Femur (tissue), 1 donor: ENCODE measurements around the gene NEK11.

Source experiments
- DNase-seq: peaks from one replicate; pipeline ENCODE4 v3.0.0-alpha.2; 2017

The NEK11 gene

GRCh38 chr3:131143802-131144201 is 117.1 kb downstream of the NEK11 start:
- DNase-seq: no peak

DNA sequence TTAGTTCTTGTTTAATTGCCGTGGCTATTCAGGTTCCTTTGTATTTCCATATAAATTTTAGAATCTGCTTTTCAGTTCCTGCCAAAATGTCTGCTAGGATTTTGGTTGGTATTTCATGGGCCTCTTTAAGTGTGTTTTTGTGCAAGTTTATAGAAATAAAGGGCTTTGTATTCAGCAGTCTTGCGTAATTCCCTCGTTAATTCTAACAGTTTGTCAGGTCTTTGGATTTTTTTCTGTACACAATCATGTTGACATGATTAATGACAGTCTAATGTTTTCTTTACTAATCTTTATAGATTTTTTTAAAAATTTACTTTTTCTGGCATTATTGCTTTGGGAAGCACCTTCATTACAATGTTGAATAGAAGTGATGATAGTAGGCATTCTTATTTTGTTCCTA is 120.9 kb downstream of the NEK11 start:
- DNase-seq: no peak

DNA sequence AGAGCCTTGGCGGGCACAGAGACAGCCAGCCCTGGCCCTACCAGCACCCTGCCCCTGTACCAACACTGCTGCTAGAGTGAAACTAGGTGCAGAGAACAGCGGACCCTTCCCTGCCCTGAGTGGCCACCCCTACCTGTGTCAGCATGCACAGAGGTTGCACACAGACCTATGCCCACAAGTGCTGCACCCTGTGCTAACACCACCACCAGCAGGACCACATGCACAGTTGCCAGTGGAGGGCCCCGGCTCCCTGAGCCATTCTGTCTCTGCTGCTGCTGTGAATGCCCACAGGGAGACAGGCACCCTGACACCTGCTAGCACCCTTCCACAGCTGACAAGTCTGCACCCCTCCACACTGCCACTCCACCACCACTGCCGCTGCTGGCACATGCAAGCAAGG is 131.8 kb downstream of the NEK11 start:
- no peak for DNase-seq

DNA sequence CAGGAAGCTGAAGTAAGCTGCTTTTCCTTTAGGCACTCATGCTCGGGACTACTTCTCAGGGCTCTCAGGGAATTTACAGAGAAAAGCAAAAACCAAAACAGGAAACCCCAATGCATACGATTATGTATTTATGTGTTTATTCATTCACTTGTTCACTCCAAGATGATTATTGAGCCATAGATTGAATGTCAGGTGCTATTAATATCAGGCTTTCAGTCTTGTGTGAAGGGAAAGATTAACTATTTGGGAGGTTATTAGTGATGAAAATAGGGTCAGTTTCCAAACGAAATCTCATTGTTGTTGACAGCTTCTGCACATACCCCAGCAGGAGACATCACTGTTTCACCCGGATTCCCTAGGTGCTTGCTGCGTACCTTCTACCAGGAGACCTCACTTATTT is 135.8 kb downstream of the NEK11 start:
- no peak for DNase-seq

DNA sequence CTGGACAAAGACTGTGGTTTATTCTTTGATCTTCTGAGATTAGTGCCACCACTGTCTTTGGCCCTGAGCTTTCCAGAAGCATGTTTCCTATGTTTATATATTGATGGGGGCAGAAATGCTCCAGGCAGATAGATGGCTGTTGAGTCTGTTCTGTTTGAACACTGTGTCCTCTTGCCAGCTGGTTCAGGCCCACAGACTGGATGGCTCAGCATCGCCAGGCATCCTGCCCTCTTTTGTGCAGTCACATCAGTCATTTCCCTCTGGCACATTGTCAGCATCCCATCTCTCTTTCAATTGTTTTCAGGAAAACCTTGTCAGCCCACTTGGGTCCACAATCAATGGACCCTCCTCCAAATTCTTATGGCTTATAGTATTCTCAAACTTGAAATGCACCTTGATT is 141.2 kb downstream of the NEK11 start:
- DNase-seq: no peak

DNA sequence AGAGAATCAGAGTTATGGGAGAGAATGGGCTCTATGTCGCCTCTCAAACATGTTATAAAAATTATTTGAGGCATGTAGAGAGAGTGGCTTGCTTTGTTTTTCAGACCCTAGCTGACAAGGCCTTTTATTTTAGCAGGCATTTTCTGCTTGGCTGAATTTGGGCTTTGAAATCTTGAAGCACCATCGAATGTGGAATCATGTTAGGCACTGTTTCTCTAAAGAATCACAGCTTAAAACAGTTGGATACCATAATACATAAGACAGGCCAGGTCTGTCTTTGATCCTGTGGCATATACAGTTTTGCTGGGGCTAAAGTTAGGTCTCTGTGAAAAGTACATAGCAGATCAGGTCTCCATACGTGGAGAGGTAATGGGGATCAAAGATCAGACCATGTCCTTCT is 142.7 kb downstream of the NEK11 start:
- no peak for DNase-seq

GRCh38 chr3:131172502-131173200 is 146.0 kb downstream of the NEK11 start:
- no peak for DNase-seq

GRCh38 chr3:131174752-131175151 is 148.1 kb downstream of the NEK11 start:
- no peak for DNase-seq

DNA sequence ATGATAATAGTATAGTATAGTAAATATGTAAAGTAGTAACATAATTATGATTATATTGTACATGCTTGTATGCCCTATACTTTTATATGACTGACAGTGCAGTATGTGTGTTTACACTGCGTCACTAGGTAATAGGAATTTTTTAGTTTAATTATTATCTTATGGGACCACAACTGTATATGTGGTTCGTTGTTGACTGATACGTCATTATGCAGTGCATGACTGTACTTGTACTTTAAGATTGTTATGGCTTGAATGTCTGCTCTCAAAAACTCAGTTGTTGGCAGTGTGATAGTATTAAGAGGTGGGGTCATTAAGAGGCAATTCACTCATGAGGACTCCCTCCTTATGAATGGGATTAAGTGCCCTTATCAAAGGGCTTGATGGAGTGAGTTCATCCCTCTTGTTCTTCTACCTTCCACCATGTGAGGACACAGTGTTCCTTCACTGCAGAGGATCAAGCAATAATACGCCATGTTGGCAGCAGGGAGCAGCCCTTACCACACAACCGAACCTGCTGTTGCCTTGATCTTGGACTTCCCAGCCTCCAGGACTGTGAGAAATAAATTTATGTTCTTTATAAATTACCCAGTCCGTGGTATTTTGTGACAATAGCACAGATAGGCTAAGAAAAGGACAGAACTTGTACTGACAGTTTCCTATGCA is 152.2 kb downstream of the NEK11 start:
- no peak for DNase-seq

DNA sequence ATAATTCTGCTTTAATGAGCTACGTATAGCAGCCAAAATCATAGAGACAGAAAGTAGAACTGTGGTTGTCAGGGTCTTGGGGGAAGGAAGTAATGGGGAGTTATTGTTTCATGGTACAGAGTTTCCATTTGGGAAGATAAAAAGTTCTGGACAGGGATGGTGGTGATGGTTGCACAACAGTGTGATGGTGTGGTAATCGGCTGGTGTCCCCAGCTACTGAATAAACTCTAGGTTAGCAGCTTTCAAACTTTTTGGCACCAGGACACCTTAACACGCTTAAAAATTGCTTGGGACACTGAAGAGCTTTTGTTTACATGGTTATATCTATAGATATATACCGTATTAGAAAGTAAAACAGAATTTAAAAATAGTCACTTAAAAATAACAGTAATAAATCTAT is 166.0 kb downstream of the NEK11 start:
- no peak for DNase-seq

GRCh38 chr3:131193641-131194238 is 167.1 kb downstream of the NEK11 start:
- DNase-seq: no peak

DNA sequence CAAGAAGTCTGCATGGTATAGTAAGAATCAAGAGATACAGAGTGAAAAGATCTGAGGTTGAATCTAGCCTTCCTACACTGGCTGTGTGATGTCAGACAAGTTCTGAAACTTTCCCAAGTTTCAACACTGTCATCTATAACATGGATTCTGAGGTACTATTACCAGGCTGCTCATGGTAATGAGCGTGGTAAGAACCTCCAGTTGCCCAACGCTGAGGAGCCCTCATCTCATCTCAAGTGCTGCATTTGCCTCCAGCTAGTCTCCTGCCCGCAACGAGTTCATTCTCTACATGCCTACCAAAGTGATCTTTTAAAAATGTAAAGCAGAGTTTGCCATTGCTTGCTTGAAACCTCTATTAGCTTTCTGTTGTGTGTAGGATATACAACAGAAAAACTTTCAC is 168.1 kb downstream of the NEK11 start:
- no peak for DNase-seq

DNA sequence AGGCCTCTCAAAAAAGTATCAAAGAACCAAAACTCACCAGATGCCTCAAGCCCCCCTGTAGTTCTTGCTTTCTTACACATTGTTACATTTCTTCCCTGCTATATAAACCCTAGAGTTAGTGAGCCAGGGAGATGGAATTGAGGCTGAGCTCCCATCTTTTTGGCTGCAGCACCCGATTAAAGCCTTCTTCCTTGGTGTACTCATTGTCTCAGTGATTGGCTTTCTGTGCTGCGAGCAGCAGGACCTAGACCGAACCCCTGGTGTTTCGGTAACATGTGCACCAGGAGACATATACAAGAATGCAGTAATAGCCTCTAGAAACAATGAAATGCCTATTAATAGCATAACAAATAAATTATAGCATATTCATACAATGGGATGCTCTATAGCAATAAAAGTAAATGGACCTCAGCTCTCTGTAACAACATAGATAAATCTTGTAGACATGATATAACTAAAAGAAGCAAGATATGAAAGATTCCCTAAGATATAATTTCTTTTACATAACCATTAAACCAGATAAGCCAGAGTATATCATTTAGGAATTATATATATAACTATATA is 174.0 kb downstream of the NEK11 start:
- no peak for DNase-seq

DNA sequence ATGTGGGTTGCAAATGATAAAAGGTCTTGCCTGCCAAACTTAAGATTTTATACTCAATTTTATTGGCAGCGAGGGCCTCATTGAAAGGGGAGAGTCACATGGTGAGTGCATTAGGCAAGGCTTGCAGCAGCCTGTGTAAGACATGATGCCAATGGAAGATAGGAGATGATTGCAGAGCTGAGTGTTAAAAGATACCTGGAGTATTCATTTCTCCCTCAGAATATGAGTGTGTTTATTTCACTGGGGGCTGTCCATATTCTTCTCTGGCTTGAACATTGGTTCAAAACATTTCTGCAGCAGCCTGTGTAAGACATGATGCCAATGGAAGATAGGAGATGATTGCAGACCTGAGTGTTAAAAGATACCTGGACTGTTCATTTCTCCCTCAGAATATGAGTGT is 189.7 kb downstream of the NEK11 start:
- DNase-seq: no peak

- DNase-seq: no peak
These were observed 190.1 kb downstream of the NEK11 start for GRCh38 chr3:131216801-131217200.

DNA sequence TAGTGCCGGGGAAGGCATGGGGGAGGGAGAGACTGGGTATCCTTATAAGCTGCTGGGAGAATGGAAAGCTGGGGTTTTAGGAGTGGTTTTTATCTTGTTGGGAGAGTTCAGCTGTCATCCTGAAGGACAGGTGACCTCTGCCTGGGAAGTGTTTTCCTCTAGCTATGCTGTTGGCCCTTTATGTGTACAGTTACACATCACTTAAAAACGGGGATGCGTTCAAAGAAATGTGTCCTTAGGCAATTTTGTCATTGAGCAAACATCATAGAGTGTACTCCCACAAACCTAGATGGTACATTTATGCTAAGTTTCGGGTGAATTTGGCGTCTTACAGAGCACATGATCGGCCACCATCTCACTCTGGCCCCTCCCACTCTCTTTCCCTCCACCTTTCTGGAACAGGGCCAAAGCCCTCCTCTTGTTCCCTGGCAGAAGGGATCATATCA is 190.6 kb downstream of the NEK11 start:
- DNase-seq: no peak

DNA sequence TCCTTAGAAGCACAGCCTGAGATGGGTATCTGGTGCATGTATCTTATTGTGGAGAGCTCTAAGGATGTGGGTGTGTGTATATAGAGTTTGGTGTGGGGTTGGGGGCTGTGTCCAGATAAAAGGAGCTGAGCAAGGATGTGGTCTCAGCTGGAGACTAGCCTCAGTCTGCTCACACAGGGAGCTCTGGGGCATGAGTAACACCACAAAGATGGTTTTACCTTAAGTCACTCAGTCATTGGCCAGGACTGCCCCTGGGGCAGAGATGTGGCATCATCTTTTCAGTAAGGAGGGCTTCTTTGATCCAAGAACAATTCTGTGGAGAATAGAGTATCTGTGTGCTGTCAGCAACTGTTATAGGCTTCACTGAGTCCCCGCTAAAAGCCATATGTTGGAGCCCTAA is 191.5 kb downstream of the NEK11 start:
- no peak for DNase-seq

GRCh38 chr3:131221731-131222130 is 195.1 kb downstream of the NEK11 start:
- no peak for DNase-seq

DNA sequence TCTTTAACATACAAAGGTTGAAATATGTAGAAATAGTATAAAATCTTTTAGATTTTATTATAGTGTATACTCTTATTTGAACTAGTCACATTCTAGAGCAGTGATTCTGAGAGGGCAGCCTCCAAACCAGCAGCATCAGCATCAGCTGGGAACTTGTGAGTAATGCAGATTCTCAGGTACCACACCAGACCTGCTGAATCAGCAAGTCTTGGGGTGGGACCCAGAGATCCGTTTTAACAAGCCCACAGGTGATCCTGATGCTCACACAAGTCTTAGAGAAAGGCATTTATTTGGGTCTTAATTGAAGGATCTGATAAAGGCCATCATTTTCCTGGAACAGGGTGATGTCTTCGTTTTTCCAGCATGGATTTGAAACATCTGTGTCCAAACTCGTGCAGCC is 195.9 kb downstream of the NEK11 start:
- DNase-seq: no peak

DNA sequence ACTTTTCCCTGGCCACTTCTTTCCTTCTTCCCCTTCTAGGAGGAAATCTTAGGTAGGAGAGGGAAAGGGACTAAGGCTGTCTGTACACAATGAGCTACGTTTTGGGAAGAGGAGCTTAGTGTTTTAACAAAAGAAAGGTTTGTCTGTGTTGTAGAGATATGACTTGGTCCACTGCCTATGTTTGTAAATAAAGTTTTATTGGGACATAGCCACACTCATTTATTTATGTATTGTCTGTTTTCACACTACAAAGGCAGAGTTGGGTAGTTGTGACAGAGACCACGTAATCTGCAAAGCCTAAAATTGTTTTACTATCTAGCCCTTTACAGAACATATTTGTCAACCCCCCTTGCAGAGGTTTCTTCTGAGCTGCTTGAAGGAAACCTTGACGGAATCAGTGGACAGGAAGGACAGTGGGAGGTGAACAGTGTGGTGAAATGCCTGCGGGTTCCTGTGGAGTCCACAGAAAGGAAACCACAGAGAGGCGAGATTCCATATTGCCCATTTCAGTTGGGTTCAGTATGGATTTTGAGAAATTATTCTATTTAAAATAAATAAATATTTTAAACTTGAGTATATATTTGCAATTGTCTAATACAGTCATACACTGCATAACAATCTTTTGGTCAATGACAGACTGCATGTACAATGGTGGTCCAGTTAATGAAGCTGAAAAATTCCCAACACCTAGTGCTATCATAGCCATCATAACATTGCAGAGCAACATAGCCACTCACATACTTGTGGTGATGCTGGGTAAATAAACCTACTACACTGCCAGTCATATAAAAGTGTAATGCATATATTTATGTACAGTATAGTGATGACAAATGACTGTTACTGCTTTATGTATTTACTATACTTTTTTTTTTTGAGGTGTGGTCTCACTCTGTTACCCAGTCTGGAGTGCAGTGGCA is 197.0 kb downstream of the NEK11 start:
- DNase-seq: no peak

DNA sequence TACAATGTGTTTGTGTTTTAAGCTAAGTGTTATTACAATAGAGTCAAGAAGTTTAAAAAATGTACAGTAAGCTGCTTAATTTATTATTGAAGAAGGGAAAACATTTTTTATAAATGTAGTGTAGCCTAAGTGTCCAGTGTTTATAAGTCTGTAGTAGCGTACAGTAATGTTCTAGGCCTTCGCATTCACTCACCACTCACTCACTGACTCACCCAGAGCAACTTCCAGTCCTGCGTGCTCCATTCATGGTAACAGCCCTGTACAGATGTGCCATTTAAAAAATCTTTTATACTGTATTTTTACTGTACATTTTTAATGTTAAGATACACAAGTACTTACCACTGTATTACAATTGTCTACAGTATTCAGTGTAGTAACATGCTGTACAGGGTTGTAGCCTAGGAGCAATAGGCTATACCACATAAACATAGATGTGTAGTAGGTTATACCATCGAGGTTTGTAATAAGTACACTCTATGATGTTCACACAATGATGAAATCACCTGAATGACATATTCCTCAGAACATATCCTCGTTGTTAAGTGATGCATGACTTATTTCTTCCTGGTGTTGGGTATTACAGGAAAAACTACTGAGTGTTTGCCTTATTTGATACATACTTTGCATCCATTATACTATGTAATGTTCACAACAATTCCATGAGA is 198.3 kb downstream of the NEK11 start:
- no peak for DNase-seq

GRCh38 chr3:131228522-131228921 is 201.8 kb downstream of the NEK11 start:
- DNase-seq: no peak
